Measurements from ENCODE around the gene SPOPL. TPM values are rescaled to one million over a fixed set of nuclear protein-coding genes. Genes with fewer than 3 reads are reported as not detected.

SPOPL gene
- polyA plus RNA-seq, 1 experiment, result 13.1 TPM

GRCh38 chr2:138510319-138510718, 8.7 kb downstream of the SPOPL start:
- Histone ChIP-seq H3K4me3 (ENCODE audit: low read depth, low read length) (no peak overlapping the region), H3K9me3 (ENCODE audit: control insufficient read depth, insufficient read depth, low read length) (no peaks in the 10 kb centered on the region), H3K27me3 (ENCODE audit: control insufficient read depth, insufficient read depth, low read length) (no peaks in the 10 kb centered on the region), H3K27ac (ENCODE audit: low read depth, low read length) (no peak overlapping the region)
- no peak for TF ChIP-seq CTCF (IDR thresholded peaks at IDR 0.05; ENCODE audit: low read depth, low read length)
- POLR2A ChIA-PET, result no interaction called here
- CTCF ChIA-PET, result no interaction called here
- DNase-seq (ENCODE audit: low read depth, low spot score), result no peak

- no peaks in the 10 kb centered on the region for H3K27me3 ChIP-seq (ENCODE audit: control insufficient read depth, insufficient read depth, low read length)
- H3K9me3 ChIP-seq (ENCODE audit: control insufficient read depth, insufficient read depth, low read length), result no peaks in the 10 kb centered on the region
- ChIA-PET CTCF (no interaction called here), POLR2A (no interaction called here)
- no peak for DNase-seq (ENCODE audit: low read depth, low spot score)
- no peak overlapping the region for H3K27ac ChIP-seq (ENCODE audit: low read depth, low read length)
- no peak overlapping the region for H3K4me3 ChIP-seq (ENCODE audit: low read depth, low read length)
- no peak for TF ChIP-seq CTCF (IDR thresholded peaks at IDR 0.05; ENCODE audit: low read depth, low read length)
Observed at GRCh38 chr2:138512672-138513071, 11.1 kb downstream of the SPOPL start.

- CTCF ChIA-PET, result no interaction called here
- Histone ChIP-seq H3K27ac (ENCODE audit: low read depth, low read length) (no peak overlapping the region), H3K9me3 (ENCODE audit: control insufficient read depth, insufficient read depth, low read length) (no peaks in the 10 kb centered on the region), H3K27me3 (ENCODE audit: control insufficient read depth, insufficient read depth, low read length) (no peaks in the 10 kb centered on the region), H3K4me3 (ENCODE audit: low read depth, low read length) (no peak overlapping the region)
- no peak for TF ChIP-seq CTCF (IDR thresholded peaks at IDR 0.05; ENCODE audit: low read depth, low read length)
- POLR2A ChIA-PET, result no interaction called here
- DNase-seq (ENCODE audit: low read depth, low spot score), result no peak
Observed at GRCh38 chr2:138514173-138514572, 12.6 kb downstream of the SPOPL start.

- POLR2A ChIA-PET, result no interaction called here
- no peak overlapping the region for H3K27ac ChIP-seq (ENCODE audit: low read depth, low read length)
- no peaks in the 10 kb centered on the region for H3K9me3 ChIP-seq (ENCODE audit: control insufficient read depth, insufficient read depth, low read length)
- DNase-seq (ENCODE audit: low read depth, low spot score), result no peak
- no peaks in the 10 kb centered on the region for H3K27me3 ChIP-seq (ENCODE audit: control insufficient read depth, insufficient read depth, low read length)
- no peak for TF ChIP-seq CTCF (IDR thresholded peaks at IDR 0.05; ENCODE audit: low read depth, low read length)
- CTCF ChIA-PET, result interaction anchor here (1.4 kb wide), 1 partner anchor 14 kb away, joined by 4 read pairs; no protein-coding TSS in a partner anchor
- H3K4me3 ChIP-seq (ENCODE audit: low read depth, low read length), result no peak overlapping the region
Observed at GRCh38 chr2:138515092-138515491, 13.5 kb downstream of the SPOPL start.

- DNase-seq (ENCODE audit: low read depth, low spot score), result peak; percentile 11
- Histone ChIP-seq H3K4me3 (ENCODE audit: low read depth, low read length) (no peak overlapping the region), H3K27ac (ENCODE audit: low read depth, low read length) (no peak overlapping the region), H3K27me3 (ENCODE audit: control insufficient read depth, insufficient read depth, low read length) (no peaks in the 10 kb centered on the region), H3K9me3 (ENCODE audit: control insufficient read depth, insufficient read depth, low read length) (no peaks in the 10 kb centered on the region)
- CTCF ChIA-PET, result interaction anchor here (1.4 kb wide), 1 partner anchor 15 kb away, joined by 4 read pairs; no protein-coding TSS in a partner anchor
- TF ChIP-seq CTCF (IDR thresholded peaks at IDR 0.05; ENCODE audit: low read depth, low read length), result no peak
- POLR2A ChIA-PET, result interaction anchor here (0.6 kb wide), 1 partner anchor 73 kb away, joined by 4 read pairs; no protein-coding TSS in a partner anchor
Observed at GRCh38 chr2:138516030-138516704, 14.6 kb downstream of the SPOPL start.
